ENCODE results near the gene RS1.

DNA sequence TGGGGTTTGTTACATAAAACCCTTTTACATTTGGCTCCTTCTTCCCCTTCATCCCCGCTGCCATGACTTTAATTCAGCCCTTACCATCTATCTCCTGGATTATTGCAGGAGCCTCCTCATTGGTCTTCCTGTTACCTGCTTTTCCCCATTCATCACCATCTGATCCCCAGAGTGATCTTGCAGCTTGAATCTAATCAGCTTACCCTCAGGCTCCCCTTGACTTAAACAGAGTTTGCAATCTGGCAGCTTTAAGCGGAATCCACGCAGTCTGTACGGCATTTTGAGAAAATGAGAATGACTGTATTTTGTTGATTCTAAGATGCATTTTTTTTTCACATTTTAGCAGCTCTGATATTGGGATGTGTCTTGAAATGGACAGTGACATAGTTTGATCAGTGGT is 20.6 kb upstream of the RS1 start:
- TF ChIP-seq YY1 (IDR thresholded peaks at IDR 0.05; ENCODE audit: insufficient read depth, insufficient read length) (no peak), SUZ12 (IDR thresholded peaks at IDR 0.05; ENCODE audit: extremely low read depth, insufficient read depth, insufficient read length) (no peak)
